A549 (cell line): ENCODE results near the gene SMC6.

ENCODE experiments used
- CTCF ChIP-seq: fragments of >200 bp; sonication (Bioruptor Twin); formaldehyde crosslinking; IDR thresholded peaks from 3 replicates; pipeline ENCODE4 v1.5.1; 2016
- E2F6 ChIP-seq: IDR thresholded peaks from 2 replicates; pipeline ENCODE4 v1.6.1; 2012; ENCODE audit warnings: low read depth, borderline replicate concordance
- EP300 ChIP-seq, 2 experiments: fragments of >200 bp; sonication (Bioruptor Twin); formaldehyde crosslinking; IDR thresholded peaks; 2 replicates in 1 of 2; 3 replicates in 1 of 2; pipeline ENCODE4 v1.6.1; 2016 to 2017
- MAZ ChIP-seq: fragments of 150-350 bp; IDR thresholded peaks from 2 replicates; pipeline ENCODE4 v1.6.1; 2014; ENCODE audit warnings: antibody characterized with exemption, low read depth, low read length, borderline replicate concordance
- NFE2L2 ChIP-seq: fragments of 150-350 bp; conservative IDR thresholded peaks from 2 replicates; pipeline ENCODE4 v1.6.1; 2014; ENCODE audit warnings: low read length
- RCOR1 ChIP-seq: fragments of 150-350 bp; IDR thresholded peaks from 2 replicates; pipeline ENCODE4 v1.6.1; 2014; ENCODE audit warnings: antibody characterized with exemption, low read length, low read depth

- TF ChIP-seq NFE2L2 = 0 out of 2 replicates have a peak, but pooled peaks have one; percentile 11
- no peak for TF ChIP-seq CTCF
- no peak for TF ChIP-seq EP300 (IDR thresholded peaks at IDR 0.05)
- TF ChIP-seq MAZ = no peak
- peak; percentile 64; the same call in 1 of the 2 replicates for TF ChIP-seq E2F6
- no peak for TF ChIP-seq RCOR1
These were observed 110.5 kb downstream of the SMC6 start for GRCh38 chr2:17643031-17643615.
